ENCODE results near the gene CYP2U1. TPM values are rescaled to one million over a fixed set of nuclear protein-coding genes. Genes with fewer than 3 reads are reported as not detected.

Gene CYP2U1
- 6.1 TPM for total RNA-seq

GRCh38 chr4:107930821-107931774 is at the start of gene CYP2U1:
CYP2U1 (plus strand) TSS chr4:107931549; CDS start chr4:107931644, 95 bp downstream.

GRCh38 chr4:107989537-107990386 is 58.4 kb downstream of the CYP2U1 start, which contains the start of gene HADH:
HADH (plus strand) TSS chr4:107989889; CDS start chr4:107989933, 44 bp downstream.

Other genes starting within 250 kb of the CYP2U1 start
- gene PAPSS1, start 211.3 kb upstream of the CYP2U1 start, total RNA-seq: 63.5 TPM
- gene SGMS2, start 106.6 kb upstream of the CYP2U1 start, total RNA-seq: 30.0 TPM
- gene HADH, start 58.3 kb downstream of the CYP2U1 start, total RNA-seq: 52.3 TPM
- 37.3 TPM for gene LEF1, start 237.4 kb downstream of the CYP2U1 start, total RNA-seq